Stimulated activated CD4-positive, alpha-beta T cell treated with anti-CD3 and anti-CD28 coated beads, Interleukin-2, amount 100 ng/mL, for 24 hours (primary cell): ENCODE measurements around the gene USP16.
A peak's percentile ranks its signal among the peaks of the same experiment; 100 is the strongest.

ENCODE experiments used
- DNase-seq, 2 donors: peaks; one replicate each; pipeline ENCODE4 v3.0.0-alpha.2; 2020

The USP16 gene

DNA sequence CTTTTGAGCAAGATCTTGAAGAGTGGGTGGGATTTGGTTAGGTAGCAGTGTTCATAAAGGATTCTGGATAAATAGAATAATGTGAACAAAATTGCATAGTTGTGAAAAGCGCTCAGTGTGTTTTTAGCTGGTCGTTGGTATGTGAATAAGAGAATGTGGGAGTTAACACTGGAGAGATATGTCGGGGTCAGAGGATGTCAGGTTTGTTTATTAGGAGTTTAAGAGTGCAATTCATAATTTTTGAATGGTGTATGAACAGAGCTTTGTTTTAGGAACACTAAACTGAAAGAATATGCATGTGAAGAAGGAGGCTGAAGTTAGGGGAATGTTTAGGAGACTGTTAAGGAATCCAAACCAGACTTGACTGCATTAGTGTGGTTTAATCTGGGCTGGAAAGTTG is 9.4 kb downstream of the USP16 start:
- DNase-seq, result no peak

GRCh38 chr21:29034678-29035077 is 10.2 kb downstream of the USP16 start:
- no peak for DNase-seq

DNA sequence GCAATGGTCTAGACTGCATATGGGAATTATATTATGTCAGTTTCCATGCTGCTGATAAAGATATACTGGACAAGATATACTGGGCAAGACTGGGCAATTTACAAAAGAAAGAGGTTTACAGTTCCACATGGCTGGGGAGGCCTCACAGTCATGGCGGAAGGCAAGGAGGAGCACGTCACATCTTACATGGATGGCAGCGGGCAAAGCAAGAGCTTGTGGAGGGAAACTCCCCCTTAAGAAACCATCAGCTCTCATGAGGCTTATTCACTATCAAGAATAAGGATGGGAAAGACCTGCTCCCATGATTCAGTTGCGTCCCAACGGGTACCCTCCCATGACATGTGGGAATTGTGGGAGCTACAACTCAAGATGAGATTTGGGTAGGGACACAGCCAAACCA is 27.8 kb downstream of the USP16 start:
- DNase-seq, result no peak

- DNase-seq, result no peak
Measured at GRCh38 chr21:29053011-29053553, 28.6 kb downstream of the USP16 start.

GRCh38 chr21:29053656-29054055 is 29.2 kb downstream of the USP16 start:
- DNase-seq, result no peak

DNA sequence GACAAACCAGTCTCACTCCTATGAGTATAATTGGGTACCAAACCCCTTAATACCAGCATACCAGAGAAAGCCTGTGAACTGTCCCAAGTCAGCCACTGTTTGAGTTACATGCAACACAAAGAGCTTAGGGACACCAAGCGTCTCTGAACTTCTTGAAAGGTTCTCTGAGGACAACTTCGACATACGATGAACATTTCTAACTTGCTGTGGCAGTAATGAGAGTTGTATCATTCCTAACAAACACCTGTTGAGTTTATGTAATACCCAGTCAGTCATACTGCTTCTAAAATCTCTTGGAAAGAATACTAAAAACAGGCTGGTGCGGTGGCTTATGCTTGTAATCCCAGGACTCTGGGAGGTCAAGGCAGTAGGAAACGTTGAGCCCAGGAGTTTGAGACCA is 30.6 kb downstream of the USP16 start:
- DNase-seq, result no peak

GRCh38 chr21:29056005-29056404 is 31.5 kb downstream of the USP16 start:
- no peak for DNase-seq

DNA sequence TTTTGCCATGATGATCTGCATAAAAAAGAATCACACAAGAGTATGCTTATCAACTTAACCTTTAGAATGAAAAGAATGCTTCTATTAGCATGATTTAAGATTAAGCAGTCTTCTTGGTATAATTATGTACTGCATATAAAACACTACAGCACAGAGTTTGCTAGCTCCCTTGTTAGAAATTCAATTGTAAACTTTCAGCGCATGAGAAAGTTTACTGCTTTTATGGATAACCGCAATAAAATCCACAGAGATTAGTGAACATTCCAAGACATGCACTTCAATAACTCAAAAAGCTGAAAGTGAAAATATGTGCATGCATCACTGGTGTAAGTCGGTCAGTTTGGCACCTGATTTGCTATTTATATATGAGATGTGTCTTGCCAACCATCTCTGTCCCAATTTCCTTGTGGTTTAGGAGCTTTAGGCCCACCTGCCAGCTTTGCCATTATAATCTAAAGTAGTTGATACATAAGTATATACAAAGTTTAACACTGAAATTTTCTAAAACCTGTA is 32.1 kb downstream of the USP16 start:
- DNase-seq, result no peak

- DNase-seq, result no peak
Measured at GRCh38 chr21:29064850-29065481, 40.5 kb downstream of the USP16 start.

GRCh38 chr21:29072873-29073221 is 48.4 kb downstream of the USP16 start:
- no peak for DNase-seq

DNA sequence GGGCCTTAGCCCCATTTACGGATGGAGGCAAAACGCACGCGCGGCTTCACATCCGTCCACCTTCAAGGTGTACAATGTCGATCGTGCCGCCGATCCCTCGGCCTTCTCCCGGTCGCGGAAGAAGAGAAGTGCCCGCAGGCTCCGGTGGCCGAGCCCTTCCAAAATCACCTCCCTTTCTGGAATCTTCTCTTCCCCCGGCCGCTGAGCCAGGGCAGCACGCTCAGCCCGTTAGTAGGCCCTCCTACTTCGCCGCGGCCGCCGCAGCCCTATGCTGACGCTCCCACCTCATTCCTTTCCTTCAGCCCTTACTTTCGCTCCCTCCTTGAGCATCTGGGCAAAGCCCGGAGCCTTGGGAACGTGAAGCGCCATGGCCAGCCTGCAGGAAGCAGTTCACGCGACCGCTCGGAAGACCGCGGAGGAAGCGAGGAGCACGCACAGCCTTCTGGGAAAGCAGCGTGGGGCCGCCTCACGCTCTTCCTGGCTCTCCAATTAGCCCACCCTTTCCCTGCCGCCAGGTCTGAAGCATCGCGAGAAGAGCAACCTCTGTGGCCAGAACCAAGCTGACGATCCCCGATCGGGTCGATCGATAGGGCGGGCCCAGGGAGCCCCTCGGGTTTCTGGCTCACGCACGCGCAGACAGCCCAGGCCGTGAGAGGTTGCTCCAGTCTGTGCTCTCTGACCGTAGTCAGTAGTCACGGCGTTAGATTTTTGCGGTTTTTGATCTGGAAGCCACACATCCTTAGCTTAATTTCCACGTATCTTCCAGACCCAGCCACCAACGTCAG is 48.9 kb downstream of the USP16 start, which contains the start of gene CCT8:
TSS of gene CCT8 (minus strand) at position 427 of the 785 bp plus-strand sequence. CDS start at position 369, 58 bp downstream.
- DNase-seq, result peak; percentile 98

DNA sequence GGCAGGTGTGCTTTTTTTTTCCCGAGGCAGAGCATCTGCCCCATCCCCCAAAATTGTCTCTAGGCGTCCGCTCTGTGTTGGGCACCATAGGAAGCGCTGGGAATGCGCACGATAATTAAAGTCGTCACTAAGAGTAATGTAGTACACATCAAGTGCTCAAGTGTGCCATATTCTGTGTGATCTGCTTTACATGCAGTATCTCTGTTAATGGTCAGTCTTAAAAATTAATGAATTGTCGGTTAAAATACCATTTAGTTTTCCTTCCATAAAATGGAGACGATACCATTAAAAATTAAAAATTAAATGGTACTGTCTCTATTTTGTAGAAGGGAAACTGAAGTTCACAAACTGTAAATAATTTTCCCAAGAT is 49.5 kb downstream of the USP16 start:
- DNase-seq, result no peak

DNA sequence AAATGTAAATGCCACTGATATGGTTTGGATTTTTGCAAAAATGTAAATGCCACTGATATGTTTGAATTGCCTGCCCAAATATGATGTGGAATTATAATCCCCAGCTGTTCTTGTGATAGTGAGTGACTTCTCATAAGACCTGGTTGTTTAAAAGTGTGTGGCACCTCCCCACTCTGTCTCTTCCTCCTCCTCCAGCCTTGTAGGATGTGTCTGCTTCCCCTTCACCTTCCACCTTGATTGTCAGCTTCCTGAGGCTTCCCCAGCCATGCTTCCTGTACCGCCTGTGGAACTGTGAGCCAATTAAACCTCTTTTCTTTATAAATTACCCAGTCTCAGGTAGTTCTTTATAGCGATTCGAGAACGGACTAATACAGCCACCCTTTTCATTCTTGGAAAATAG is 50.3 kb downstream of the USP16 start:
- DNase-seq, result no peak

DNA sequence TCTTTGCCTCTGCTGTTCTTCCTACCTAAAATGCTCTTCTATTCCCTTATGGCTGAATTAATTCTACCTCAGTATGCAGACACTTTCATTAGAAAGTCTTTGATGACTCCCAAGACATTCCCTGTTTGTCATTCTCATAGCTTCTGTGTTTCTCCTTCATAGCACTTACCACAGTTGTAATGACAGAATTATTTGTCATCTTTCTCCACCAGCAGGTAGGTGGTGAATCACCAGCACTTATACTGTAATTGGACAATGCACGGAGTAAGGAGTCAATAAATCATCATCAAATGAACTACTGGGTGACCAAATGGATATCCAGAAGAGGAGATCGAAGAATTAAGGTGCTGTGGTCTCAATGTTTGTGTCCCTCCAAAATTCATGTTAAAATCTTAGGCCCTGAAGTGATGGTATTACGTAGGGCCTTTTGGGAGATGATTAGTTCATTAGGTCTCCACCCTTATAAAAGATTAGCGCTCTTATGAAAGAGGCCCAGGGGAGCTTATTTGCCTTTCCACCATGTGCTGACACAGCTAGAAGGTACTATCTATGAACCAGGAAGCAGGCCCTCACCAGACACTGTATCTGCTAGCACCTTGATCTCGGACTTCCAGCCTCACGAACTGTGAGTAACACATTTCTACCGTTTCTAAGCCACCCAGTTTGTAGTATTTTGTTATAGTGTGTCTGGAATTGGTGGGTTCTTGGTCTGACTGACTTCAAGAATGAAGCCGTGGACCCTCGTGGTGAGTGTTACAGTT is 51.4 kb downstream of the USP16 start:
- no peak for DNase-seq

- DNase-seq, result peak; percentile 67 to 72
Measured at GRCh38 chr21:29076731-29077640, 52.5 kb downstream of the USP16 start.

- DNase-seq, result peak in 1 of 2 donors; percentile 44
Measured at GRCh38 chr21:29077651-29078090, 53.2 kb downstream of the USP16 start.

GRCh38 chr21:29078869-29079767 is 54.6 kb downstream of the USP16 start:
- peak; percentile 31 to 35 for DNase-seq

GRCh38 chr21:29080454-29080941 is 56.0 kb downstream of the USP16 start:
- DNase-seq, result no peak

- no peak for DNase-seq
Measured at GRCh38 chr21:29082046-29082815, 57.8 kb downstream of the USP16 start.

GRCh38 chr21:29083306-29083705 is 58.8 kb downstream of the USP16 start:
- no peak for DNase-seq
